Neural crest cell (in vitro differentiated cells): ENCODE measurements around the gene MYOCD. TPM values are rescaled to one million over a fixed set of nuclear protein-coding genes. Genes with fewer than 3 reads are reported as not detected.

Experiments used
- DNase-seq: peaks from one replicate; pipeline ENCODE4 v3.0.0; 2021; ENCODE audit warnings: low read depth, mixed read lengths, low spot score
- H3K27ac Mint-ChIP-seq: one replicate; pipeline ENCODE4 v1.8.0; 2021; ENCODE audit warnings: mild to moderate bottlenecking, mixed read lengths; ENCODE audit not compliant: unreplicated experiment
- H3K27me3 Mint-ChIP-seq: 2 replicates; pipeline ENCODE4 v1.8.0; 2021; ENCODE audit warnings: low read depth, mild to moderate bottlenecking, mixed read lengths
- H3K36me3 Mint-ChIP-seq: 2 replicates; pipeline ENCODE4 v1.8.0; 2021; ENCODE audit warnings: low read depth, mild to moderate bottlenecking, mixed read lengths
- H3K4me1 Mint-ChIP-seq: 2 replicates; pipeline ENCODE4 v1.8.0; 2021; ENCODE audit warnings: mixed read lengths
- H3K4me3 Mint-ChIP-seq: one replicate; pipeline ENCODE4 v1.8.0; 2021; ENCODE audit warnings: mild to moderate bottlenecking, mixed read lengths
- H3K9me3 Mint-ChIP-seq: 2 replicates; pipeline ENCODE4 v1.8.0; 2021; ENCODE audit warnings: mixed read lengths
- CTCF ChIP-seq: fragments of 200-600 bp; sonication (generic); conservative IDR thresholded peaks from 2 replicates; pipeline ENCODE4 v1.5.0; 2021; ENCODE audit warnings: antibody characterized with exemption, mild to moderate bottlenecking
- total RNA-seq: library from RNA; stranded (reverse); gene quantifications from 2 replicates; pipeline ENCODE4 v1.2.1, GENCODE V29; 2021

The MYOCD gene
- total RNA-seq, 1 donor from 2014 or later = 0.09 TPM

GRCh38 chr17:12813664-12814063, 148.0 kb downstream of the MYOCD start:
- Mint-ChIP-seq H3K4me1 (no peaks in the 10 kb centered on the region), H3K27ac (no peak overlapping the region), H3K27me3 (no peaks in the 10 kb centered on the region), H3K9me3 (peaks cover 9% of the 10 kb centered on the region), H3K4me3 (no peak overlapping the region), H3K36me3 (peaks cover 10% of the 10 kb centered on the region)
- no peak for TF ChIP-seq CTCF
- DNase-seq = no peak

- H3K36me3 Mint-ChIP-seq = peaks cover under 1% of the 10 kb centered on the region
- H3K27ac Mint-ChIP-seq = no peak overlapping the region
- H3K4me3 Mint-ChIP-seq = no peak overlapping the region
- no peaks in the 10 kb centered on the region for H3K4me1 Mint-ChIP-seq
- H3K27me3 Mint-ChIP-seq = no peaks in the 10 kb centered on the region
- no peak for DNase-seq
- TF ChIP-seq CTCF = no peak
- peaks cover 2% of the 10 kb centered on the region for H3K9me3 Mint-ChIP-seq
Measured at GRCh38 chr17:12814718-12815117, 149.0 kb downstream of the MYOCD start.

DNA sequence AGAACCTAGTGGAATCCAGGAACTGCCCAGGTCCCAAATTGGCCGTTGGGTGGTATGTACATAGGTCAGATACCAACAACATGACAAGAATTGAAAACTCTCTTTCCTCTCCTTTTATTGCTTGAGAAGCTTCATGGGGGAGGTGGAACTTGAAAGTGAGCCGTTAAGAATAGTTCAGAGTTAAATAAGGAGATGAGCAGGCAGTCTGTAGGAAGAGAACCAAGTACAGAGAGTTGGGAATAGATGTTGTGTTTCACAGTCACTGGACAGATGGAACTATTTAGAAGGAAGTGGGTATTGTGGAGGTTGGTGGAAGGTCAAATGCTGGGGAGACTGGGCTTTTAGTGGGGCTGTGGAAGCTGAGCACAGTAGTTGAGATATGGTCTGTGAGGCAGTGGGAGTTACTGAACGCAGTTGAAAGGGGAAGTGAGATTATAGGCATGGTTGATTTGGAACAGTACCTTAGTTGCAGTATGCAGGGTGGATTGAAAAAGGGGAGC, 150.0 kb downstream of the MYOCD start:
- no peak overlapping the region for H3K4me3 Mint-ChIP-seq
- no peak overlapping the region for H3K27ac Mint-ChIP-seq
- H3K36me3 Mint-ChIP-seq = no peaks in the 10 kb centered on the region
- no peaks in the 10 kb centered on the region for H3K4me1 Mint-ChIP-seq
- H3K27me3 Mint-ChIP-seq = no peaks in the 10 kb centered on the region
- no peaks in the 10 kb centered on the region for H3K9me3 Mint-ChIP-seq
- no peak for TF ChIP-seq CTCF
- no peak for DNase-seq

Other genes starting within 250 kb of the MYOCD start
- gene ARHGAP44, start 123.6 kb downstream of the MYOCD start, total RNA-seq = 5.9 and 6.5 TPM in 2 replicates